DMS153 treated with DMSO at 0.1 percent for 48 hours (cell line): ENCODE results near the gene IGSF9.

Experiments
- DNase-seq: peaks from one replicate; lab custom pipeline; 2025; ENCODE audit not compliant: unreplicated experiment; lab: John Stamatoyannopoulos, UW

Gene IGSF9

DNA sequence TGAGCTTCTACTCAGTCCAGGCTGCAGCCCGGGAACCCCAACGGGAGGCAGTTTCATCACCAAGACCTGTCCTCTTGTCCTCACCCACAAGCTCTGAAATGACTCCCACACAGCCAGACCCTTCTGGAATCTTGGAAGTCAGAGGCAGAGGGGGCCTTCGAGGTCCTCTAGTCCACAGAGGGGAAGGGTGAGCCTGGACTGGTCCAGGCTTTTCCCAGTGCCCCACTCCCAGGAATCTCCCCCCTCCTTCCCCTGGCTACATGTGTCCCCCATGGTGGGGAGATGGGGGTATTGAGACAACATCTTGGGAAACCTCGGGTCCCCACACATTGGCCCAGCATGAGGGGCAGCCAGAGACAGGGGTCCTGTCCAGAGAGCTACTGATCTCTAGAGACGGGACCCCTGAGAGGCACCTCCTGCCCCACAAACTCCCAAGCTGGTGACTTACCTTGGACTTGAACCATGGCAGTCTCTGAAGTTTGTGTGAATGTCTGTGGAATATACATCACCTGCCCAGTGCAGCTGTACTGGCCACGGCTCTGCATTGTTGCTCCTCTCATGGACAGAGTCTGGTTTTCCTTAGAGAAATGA lies 28.0 kb upstream of the IGSF9 start:
- no peak for DNase-seq

DNA sequence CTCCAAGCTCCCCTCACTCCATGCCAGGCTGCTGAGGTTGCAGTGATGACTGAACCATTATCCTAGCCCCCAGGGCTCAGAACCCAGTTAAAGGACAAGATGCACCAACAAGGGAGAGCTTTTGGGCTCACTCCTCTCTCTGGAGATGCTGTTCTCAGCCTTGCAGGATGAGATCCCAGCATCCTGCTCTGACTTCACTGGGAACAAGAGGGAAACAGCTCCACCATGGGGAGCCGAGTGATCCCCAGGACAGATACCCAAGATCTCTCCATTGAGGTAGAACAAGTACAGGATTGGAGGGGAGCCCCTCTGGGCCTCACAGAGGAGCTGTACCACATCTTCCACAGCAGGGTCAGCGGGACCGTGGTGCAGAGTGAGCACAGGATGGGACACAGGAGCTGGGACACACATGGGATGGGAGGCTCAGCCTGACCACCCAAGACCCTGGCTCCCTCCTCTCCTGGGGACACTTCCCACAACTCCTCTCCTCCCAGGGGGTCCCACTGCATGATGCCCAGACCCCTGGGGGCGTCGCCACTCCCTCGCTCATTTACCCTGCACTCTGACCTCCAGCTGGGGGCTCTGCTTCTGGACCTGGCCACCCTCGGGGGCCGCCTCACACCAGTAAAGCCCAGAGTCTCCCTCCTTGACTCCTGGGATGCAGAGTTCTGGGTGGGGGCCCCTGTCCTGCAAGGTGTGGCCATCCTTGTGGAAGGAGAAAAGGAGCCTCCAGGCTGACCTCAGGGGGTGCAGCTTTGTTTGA lies 27.2 kb upstream of the IGSF9 start:
- DNase-seq: no peak

DNA sequence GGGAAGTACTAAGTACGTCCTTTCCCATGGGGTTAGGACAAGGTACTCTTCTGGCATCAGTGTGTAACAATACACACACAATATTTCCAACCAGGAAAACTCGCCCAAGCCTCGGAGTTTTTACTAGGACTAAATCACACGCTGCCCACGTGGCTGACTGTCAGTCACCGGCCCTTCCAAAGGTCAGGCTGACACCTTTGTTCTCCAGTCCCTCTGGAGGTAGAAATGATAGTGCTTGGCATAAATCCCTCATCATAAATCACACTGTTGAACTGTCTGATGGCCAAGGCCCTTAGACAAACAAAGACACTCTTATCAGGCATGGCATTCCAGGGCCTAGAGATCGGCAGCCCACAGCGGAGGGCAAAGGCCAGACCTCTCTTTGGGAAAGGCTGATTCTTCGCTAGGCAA lies 25.5 kb upstream of the IGSF9 start:
- peak; percentile 17 for DNase-seq

DNA sequence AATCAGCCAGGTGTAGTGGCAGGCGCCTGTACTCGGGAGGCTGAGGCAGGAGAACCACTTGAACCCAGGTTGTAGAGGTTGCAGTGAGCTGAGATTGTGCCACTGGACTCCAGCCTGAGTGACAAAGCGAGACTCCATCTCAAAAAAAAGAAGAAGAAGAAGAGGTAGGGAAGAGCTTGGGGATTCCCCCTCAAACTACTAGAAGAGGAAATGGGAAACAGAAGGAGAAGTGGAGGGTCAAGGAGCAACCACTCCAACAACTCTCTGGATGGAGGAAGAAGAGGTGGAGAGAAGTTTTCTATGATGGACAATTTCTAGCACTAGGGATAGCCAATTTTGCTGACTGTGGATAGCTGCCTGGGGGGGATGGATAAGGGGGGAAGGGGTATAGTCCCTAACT lies 23.5 kb upstream of the IGSF9 start:
- no peak for DNase-seq

DNA sequence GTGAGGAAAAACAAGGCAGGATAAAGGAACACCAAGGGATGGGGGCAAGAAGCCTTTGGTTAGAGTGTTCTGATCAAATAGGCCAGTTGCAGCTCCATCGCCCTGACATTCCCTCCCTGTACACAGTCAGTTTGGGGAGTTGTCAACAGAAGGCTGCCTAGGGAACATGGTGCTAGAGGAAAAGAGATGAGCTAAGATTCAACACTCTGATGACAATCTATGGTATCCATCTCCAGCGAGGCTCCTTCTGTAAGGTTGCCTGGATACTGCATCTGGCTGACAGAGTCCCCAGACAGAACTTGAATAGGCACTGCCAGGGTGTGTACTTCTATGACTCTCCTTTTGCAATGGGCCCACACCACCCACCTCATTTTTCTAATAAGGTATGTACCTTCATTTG lies 19.9 kb upstream of the IGSF9 start:
- DNase-seq: no peak

DNA sequence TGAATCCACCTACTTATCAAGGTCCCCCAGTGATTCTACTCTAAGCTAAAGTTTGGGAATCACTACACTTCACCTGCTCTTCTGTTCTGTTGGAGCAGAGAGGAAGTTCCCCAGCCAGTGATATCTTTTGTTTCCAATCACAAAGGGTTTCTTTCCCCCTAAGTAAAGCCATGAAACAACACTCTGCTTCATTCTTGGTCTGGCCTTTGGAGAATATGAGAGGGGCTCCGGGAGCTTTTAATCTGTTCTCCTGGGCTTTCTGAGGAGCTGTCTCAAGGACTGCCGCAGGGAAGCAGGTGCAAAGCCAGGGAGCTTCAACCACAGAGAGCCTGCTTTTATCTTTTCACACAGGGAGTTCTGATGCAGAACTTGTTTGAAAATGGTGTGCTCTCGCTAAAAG lies 18.7 kb upstream of the IGSF9 start:
- no peak for DNase-seq

- DNase-seq: no peak
Observed at GRCh38 chr1:159962176-159962575, 16.8 kb upstream of the IGSF9 start.

DNA sequence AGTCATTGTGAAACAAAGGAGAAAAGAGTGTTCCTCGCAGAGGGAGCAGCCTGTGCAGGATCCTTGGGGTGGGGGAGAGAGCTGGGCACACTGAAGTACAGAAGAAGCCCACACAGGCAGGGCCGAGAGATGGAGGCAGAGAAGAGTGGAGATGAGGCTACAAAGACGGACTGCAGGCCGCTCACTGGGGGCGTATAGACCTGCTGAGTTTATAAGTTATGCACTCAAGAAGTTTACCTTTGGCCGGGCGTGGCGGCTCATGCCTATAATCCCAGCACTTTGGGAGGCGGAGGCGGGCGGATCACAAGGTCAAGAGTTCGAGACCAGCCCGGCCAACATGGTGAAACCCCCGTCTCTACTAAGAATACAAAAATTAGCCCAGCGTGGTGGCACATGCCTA lies 16.2 kb upstream of the IGSF9 start:
- DNase-seq: no peak

- DNase-seq: no peak
Observed at GRCh38 chr1:159960721-159961381, 15.4 kb upstream of the IGSF9 start.

GRCh38 chr1:159959451-159959850 lies 14.0 kb upstream of the IGSF9 start:
- no peak for DNase-seq

DNA sequence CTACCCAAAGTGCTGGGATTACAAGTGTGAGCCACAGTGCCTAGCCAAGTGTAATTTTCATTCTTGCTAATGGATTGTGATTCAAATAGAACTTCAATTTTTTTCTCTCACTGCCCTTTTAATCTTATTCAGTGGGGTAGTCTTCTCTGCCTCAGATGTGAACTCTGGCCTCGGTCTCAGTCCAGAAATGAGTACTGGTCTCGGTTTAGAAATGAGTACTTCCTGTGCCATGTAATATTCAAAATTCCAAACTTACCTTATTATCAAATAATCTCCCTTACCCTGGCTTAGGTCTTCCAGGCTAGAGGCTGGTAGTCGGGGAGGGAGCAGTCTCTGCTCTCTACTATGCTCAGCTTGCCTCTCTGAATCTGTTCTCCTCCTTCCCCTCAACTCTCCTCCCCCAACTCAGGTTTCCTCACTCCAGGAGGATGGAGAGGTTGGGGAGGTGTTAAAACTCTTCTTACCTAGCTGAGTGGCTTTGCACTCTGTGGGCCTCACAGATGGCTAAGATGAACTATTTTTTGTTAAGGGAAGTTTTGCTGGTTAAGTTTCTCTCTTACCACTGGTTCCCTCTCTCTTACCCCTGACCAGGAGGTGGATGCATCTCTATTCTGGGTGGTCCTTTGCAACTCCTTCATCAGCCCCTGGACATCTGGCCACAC lies 13.4 kb upstream of the IGSF9 start:
- DNase-seq: no peak

- DNase-seq: no peak
Observed at GRCh38 chr1:159957824-159958268, 12.4 kb upstream of the IGSF9 start.

GRCh38 chr1:159955456-159955855 lies 10.0 kb upstream of the IGSF9 start:
- no peak for DNase-seq

- no peak for DNase-seq
Observed at GRCh38 chr1:159953536-159954515, 8.4 kb upstream of the IGSF9 start, which contains the start of gene SLAMF9. TSS of gene SLAMF9 (minus strand) at chr1:159954237. CDS start at chr1:159954137, 100 bp downstream.

DNA sequence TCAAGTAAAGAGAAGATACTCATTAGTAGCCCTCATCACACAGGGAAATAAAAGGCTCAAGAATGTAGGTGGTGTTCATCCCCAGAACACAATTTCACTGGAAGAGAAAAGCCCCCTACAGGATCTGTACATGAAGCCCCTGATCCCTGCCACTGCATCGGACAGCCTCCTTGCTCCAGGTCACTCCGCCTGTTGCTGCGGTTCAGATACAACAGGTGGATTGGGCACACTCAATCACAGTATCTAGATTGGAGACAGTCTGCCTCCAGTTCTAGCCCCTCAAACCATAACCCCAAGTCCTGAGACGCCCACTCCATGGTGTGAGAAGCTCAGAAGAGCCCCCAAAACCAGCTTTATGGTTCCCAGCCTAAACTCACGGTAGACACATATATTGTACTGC lies 7.5 kb upstream of the IGSF9 start:
- no peak for DNase-seq

- no peak for DNase-seq
Observed at GRCh38 chr1:159951551-159951950, 6.1 kb upstream of the IGSF9 start.

DNA sequence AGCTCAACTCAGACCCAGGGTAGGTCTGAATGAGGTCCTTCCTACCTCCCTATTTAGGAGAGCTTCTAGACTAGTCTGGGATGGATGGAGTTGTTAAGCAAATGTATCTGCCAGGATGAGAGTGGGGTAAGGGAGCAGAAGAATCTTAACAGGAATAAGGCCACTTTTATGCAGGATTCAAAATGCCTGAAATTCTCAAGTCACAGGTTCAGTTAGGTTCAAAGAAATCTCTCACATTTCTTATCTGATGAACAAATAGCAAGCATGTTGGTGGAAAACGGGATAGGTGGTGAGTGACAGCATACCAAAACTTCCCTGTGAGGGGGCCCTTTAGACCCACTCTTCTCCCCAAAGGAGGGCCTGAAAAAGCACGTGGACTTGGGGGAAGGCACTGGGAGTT lies 5.6 kb upstream of the IGSF9 start:
- DNase-seq: no peak

DNA sequence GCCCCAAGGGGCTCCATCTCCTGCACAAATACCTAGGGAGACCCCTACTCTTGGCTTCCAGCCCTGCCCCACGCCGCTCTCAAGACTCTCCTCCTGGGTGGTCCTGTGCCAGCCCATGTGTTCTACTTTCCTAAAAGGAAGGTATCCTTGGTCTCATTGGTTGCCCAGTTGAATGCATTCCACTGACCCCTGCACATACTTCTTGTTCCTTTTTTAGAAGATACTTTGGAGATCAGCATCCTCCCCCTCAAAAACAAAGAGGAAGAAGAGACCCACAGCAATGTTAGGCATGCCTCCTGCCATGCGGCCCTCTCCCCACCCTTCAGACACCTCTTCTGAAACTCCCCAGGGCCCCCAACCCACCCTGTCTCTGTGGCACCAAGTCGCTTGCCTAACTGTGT lies 4.6 kb upstream of the IGSF9 start:
- DNase-seq: no peak

- no peak for DNase-seq
Observed at GRCh38 chr1:159949123-159949522, 3.7 kb upstream of the IGSF9 start.

- DNase-seq: no peak
Observed at GRCh38 chr1:159947942-159948341, 2.5 kb upstream of the IGSF9 start.
